GM10266 (cell line): Measurements from ENCODE around the gene ITPK1.

ENCODE experiments used
- DNase-seq: peaks from one replicate; pipeline ENCODE4 v3.0.0; 2012; ENCODE audit errors: extremely low spot score
- TF ChIP-seq, protein P1 (sequence below): IDR thresholded peaks from 2 replicates; pipeline ENCODE4 v1.5.1; 2012; ENCODE audit warnings: mild to moderate bottlenecking, low read depth; ENCODE audit not compliant: control insufficient read depth, insufficient read depth; ENCODE audit errors: missing control alignments

ITPK1 gene

GRCh38 chr14:93023039-93023438 is 92.7 kb downstream of the ITPK1 start:
- TF ChIP-seq, protein P1, sequence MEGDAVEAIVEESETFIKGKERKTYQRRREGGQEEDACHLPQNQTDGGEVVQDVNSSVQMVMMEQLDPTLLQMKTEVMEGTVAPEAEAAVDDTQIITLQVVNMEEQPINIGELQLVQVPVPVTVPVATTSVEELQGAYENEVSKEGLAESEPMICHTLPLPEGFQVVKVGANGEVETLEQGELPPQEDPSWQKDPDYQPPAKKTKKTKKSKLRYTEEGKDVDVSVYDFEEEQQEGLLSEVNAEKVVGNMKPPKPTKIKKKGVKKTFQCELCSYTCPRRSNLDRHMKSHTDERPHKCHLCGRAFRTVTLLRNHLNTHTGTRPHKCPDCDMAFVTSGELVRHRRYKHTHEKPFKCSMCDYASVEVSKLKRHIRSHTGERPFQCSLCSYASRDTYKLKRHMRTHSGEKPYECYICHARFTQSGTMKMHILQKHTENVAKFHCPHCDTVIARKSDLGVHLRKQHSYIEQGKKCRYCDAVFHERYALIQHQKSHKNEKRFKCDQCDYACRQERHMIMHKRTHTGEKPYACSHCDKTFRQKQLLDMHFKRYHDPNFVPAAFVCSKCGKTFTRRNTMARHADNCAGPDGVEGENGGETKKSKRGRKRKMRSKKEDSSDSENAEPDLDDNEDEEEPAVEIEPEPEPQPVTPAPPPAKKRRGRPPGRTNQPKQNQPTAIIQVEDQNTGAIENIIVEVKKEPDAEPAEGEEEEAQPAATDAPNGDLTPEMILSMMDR: no peak
- DNase-seq: no peak

GRCh38 chr14:93019970-93020369 is 95.8 kb downstream of the ITPK1 start:
- TF ChIP-seq, protein P1: no peak

DNA sequence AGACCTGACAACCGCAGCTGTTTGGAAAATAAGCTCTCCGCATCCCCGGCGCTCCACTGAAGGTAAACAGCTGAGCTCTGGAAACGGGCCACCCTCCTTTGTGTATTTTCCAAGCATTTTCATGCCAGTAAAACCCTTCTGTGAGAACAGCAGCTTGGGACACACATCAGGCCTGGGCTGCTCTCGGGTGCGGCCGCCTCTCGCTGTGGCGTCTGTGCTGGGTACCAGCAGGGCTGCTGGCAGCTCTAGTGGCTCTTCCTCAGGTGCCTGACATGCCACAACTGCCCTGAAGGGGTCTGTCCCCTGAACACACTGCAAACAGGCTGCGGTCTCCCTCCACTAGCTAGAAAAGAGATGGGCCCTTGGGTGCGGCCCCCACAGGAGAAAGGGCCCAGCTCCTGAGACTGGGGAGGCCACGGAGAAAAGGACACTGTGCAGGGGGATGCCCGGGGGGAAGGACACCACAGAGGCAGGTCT is 96.3 kb downstream of the ITPK1 start:
- no peak for DNase-seq
- TF ChIP-seq, protein P1: no peak

More at GRCh38 chr14:93019970-93020369, 95.8 kb downstream of the ITPK1 start:
- no peak for DNase-seq

- no peak for DNase-seq
- TF ChIP-seq, protein P1: no peak
Observed at GRCh38 chr14:93018366-93018765, 97.4 kb downstream of the ITPK1 start.

DNA sequence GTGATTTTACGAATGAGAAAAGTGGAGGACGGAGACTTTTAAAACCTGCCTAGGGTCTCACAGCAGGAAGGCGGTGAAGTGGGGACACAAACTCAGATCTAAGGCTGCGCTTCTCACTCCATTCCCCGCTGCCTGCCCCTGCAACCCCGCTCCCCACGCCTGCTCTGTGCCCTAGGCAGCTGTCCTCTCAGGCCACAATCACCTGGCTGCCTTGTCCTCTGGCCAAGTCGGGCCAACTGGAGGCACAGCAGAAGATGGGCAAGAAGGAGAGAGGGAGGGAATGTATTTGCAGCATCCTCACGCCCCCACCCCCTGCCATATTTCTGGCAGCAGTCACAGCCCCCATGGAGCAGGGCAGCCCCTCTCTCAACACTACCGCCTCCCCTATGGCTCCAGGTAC is 97.8 kb downstream of the ITPK1 start:
- TF ChIP-seq, protein P1: no peak
- DNase-seq: no peak

- TF ChIP-seq, protein P1: no peak
- no peak for DNase-seq
Observed at GRCh38 chr14:93017301-93017797, 98.4 kb downstream of the ITPK1 start.

- TF ChIP-seq, protein P1: no peak
- DNase-seq: no peak
Observed at GRCh38 chr14:93016275-93016845, 99.4 kb downstream of the ITPK1 start.
